NCI-H2029 treated with DMSO at 0.1 percent for 48 hours (cell line): Measurements from ENCODE around the gene CDCA4.
"Not testable (repeated sequence)": the region's sequence is repeated elsewhere in the genome, so short reads cannot be mapped to it uniquely, and the experiment has no call there.

Experiments used
- DNase-seq: peaks from one replicate; lab custom pipeline; 2025; lab: John Stamatoyannopoulos, UW

CDCA4 gene

DNA sequence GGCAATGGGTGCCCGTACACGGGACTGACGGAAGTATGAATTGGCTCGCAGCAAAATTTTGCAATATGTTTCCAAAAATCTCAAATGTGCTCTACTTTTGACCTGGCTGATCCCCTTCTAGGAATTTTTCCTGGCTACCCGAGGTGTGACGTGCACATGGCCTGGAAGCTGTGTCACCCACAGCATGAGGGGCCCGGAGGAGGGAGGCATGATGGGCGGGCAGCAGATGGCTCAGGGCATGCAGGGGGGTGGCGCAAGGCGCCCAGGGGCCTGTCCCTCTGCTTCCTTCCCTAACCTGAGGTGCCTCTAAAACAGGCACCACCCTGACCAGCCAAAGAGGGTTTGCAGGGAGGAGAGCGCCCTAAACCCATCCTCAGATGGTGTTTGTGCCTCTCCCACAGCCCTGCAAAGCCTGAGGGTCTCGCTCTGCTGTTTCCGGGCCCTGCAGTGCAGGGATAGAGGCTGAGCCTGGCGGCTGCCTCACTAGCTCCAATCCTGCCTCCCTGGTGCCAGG lies 37.7 kb upstream of the CDCA4 start:
- no peak for DNase-seq

DNA sequence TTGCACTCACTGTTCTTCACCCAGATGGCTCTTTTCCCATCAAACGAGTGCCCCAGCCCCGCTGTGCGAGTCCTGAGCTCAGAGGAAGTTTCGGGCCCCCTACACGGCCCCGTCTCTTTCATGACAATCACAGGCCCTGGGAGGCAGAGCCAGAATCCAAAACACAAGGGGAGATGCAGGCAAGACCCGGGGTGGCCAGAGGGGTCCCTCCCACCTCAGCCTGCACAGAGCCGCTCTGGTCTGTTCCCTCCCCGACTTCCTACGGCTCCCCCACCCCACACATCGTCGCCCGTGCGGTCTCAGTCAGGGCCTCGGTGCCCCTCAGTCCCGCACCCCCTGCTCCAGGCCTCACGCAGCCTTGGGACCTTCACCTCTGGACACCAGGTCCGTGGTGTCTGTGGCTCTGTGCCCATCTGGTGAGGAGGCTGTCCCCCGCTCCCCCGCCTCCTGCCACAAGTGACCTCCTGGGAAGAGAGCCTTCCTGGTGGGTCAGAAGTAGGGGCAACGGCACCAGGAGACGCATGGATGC lies 35.5 kb upstream of the CDCA4 start:
- DNase-seq: no peak

GRCh38 chr14:105055736-105056302 lies 34.9 kb upstream of the CDCA4 start:
- DNase-seq: no peak

DNA sequence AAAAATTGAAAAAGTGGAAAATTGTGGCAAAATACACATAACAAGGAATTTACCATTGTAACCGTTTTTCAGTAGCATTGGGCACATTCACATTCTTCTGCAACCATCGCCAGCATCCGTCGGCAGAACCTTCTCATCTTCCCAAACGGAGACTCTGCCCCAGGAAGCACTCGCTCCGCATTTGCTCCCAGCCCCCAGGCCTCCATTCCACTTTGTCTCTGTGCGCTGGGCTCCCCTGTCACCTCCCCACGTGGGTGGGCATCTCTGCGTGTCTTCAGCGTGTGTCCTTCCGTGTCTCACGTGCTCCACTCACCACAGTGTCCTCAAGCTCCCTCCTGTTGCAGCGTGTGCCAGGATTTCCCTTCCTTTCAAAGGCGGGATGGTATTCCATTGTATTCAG lies 34.5 kb upstream of the CDCA4 start:
- DNase-seq: no peak

DNA sequence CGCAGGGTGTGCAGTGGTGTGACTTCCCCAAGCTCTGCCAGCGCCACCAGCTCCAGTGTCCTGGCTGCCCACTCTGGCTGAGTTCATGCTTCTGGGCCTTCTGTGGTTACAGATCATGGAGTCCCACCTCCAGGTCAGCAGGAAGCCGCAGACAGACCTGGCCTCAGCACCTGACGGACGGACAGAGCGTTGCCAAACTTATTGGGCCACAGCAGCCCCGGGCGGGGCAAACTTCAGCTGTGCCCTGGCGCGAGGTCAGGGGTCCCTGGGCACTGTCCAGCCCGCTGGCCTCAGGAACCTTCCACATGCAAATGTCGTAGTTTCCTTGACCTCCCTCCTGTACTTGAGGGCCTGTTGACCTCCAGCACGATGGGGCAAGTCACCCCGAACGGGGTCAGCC lies 33.1 kb upstream of the CDCA4 start:
- DNase-seq: no peak

DNA sequence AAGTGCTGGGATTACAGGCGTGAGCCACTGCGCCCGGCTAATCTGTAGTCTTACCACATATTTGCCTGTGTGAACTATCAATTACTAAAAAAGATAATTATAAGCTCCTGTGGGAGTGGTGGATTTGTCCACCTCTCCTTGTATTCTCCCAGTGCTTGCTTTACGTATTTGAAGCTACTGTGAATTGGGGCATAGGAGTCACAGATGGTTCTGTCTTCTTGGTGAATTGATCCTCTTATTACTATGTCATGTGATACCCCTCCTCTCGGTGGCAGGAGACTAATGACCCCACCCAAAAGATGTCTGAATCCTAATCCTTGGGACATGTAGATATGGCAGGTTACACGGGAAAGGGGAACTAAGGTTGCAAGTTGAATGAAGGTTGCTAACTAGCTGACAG lies 32.5 kb upstream of the CDCA4 start:
- no peak for DNase-seq

- no peak for DNase-seq
Observed at GRCh38 chr14:105052110-105052458, 31.2 kb upstream of the CDCA4 start.

GRCh38 chr14:105051182-105052109 lies 30.6 kb upstream of the CDCA4 start:
- DNase-seq: no peak

DNA sequence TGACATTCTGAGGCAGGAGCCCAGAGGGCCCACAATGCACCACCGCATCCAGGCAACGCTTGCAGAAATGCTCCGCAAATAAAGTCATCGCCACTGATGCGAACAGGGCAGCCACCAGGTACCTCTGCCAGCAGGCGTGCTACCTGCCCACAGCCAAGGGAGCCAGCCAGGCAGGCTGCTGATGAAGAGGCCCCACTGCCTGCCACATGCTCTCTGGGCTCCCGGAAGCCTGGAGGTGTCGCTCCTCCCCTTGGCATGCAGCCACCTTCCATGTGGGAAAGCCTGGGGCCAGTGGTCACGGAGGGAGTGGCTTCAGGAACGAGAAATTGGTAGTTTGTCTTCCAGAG lies 29.6 kb upstream of the CDCA4 start:
- no peak for DNase-seq

DNA sequence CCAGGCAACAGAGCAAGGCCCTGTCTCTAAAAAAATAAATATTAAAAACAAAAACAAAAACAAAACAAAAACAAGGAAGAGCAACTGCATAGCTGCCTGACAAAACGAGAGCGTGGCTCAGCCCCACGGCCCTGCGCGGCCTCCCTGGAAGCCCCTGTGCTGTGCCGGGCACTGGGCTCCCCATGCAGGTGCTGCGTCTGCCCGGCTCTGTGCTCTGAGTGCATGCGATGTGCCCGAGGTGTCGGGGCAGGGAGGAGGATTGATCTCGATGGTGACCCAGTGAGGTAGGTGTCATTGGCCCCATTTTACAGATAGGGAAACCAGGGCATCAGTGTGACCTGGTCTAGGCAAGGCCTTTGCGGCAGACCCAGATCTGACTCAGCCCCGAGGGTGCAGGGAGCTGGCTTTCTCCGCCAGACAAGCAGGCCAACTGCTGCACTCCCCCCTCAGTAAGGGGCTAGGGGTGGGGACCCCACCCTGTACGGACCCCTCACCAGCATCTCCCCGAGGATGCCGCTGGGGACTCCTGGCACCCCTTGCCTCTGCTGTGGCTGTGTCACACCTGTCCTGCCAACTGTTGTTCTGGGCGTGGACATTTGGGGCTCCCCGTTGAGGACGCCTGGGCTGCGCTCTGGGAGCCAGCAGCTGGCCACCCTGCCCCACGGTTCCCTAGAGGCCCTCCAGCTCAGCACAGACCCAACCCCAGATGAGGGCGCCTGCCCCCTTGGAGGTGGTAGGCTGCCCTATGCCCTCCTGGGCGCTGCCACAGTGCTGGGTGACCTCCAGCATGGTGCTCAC lies 29.1 kb upstream of the CDCA4 start:
- no peak for DNase-seq

GRCh38 chr14:105047283-105048016 lies 26.6 kb upstream of the CDCA4 start:
- DNase-seq: no peak

- DNase-seq: no peak
Observed at GRCh38 chr14:105046891-105047282, 26.0 kb upstream of the CDCA4 start.

GRCh38 chr14:105045710-105046326 lies 24.9 kb upstream of the CDCA4 start:
- DNase-seq: peak; percentile 17

GRCh38 chr14:105043641-105044040 lies 22.8 kb upstream of the CDCA4 start:
- DNase-seq: no peak

- DNase-seq: no peak
Observed at GRCh38 chr14:105042813-105043212, 21.9 kb upstream of the CDCA4 start.

- DNase-seq: no peak
Observed at GRCh38 chr14:105041841-105042765, 21.2 kb upstream of the CDCA4 start.

GRCh38 chr14:105039458-105040205 lies 18.7 kb upstream of the CDCA4 start:
- DNase-seq: no peak

DNA sequence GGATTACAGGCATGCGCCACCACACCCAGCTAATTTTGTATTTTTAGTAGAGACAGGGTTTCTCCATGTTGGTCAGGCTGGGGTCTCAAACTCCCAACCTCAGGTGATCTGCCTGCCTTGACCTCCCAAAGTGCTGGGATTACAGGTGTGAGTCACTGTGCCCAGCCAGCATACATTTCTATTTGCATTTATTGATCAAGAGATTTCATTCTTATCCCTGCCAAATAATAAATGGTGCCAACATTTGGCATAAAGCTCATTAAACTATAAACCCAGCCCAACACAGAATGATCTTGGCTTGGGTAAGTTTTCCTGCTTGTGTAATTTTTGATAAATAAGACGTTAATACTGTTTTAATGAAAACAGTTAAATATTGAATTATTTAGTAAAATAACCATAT lies 14.7 kb upstream of the CDCA4 start:
- DNase-seq: not testable (repeated sequence)

DNA sequence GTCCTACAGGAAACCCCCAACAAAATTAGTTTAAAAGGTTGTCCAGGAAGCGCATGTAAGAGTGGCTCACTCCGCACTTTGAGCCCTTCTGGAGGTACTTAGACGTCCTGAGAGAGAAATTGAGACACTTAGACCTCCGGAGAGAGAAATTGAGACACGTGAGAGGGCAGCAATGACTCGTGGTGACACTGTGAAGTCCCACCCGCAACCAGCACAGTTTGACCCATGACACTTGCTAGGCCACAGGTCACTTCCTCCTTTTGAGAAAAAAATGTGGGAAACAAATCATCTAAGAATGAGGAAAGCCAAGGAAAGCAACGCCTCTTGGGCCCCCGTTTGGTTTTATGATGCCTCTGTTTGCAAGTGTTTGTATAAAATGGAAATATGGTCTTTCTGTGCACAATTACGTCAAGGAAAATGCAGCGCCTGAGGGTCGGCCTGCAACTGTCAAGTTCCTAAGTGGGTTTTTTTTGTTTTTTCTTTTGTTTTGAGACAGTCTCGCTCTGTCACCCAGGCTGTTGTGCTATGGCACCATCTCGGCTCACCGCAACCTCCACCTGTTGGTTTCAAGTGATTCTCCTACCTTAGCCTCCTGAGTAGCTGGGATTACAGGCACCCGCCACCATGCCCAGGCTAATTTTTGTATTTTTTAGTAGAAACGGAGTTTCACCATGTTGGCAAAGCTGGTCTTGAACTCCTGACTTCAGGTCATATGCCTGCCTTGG lies 13.6 kb upstream of the CDCA4 start:
- DNase-seq: no peak
